Brain microvascular endothelial cell (primary cell): Measurements from ENCODE around the gene PDZD8.

ENCODE experiments used
- DNase-seq: peaks from one replicate; pipeline ENCODE4 v3.0.0-alpha.2; 2020
- H3K27ac ChIP-seq: fragments of 250-450 bp; sonication (Bioruptor Pico); 2 replicates; pipeline ENCODE4 v1.5.1; 2020; ENCODE audit warnings: mild to moderate bottlenecking, moderate library complexity
- H3K27me3 ChIP-seq: fragments of 250-450 bp; sonication (Bioruptor Pico); replicated peaks from 2 replicates; pipeline ENCODE4 v1.5.1; 2020; ENCODE audit warnings: mild to moderate bottlenecking
- H3K36me3 ChIP-seq: fragments of 250-450 bp; sonication (Bioruptor Pico); replicated peaks from 2 replicates; pipeline ENCODE4 v1.5.1; 2020; ENCODE audit warnings: mild to moderate bottlenecking
- H3K4me3 ChIP-seq: 2 replicates; pipeline ENCODE4 v1.5.1; 2011; ENCODE audit warnings: low read depth, mild to moderate bottlenecking, control low read depth, low read length, moderate library complexity
- in situ Hi-C: cut with HindIII; loops from 2 replicates; pipeline ENCODE4 v1.10.0; 2017; ENCODE audit warnings: low sequenced_read_pairs, low pct_ligation_motif_present
- TF ChIP-seq, protein P1 (sequence below): IDR thresholded peaks from 2 replicates; pipeline ENCODE4 v1.5.1; 2011; ENCODE audit warnings: low read depth, mild to moderate bottlenecking, moderate library complexity, low read length, control low read depth, inconsistent platforms; ENCODE audit errors: missing control alignments

Gene PDZD8

GRCh38 chr10:117366741-117367140, 8.5 kb downstream of the PDZD8 start:
- in situ Hi-C loops: no loop called here

DNA sequence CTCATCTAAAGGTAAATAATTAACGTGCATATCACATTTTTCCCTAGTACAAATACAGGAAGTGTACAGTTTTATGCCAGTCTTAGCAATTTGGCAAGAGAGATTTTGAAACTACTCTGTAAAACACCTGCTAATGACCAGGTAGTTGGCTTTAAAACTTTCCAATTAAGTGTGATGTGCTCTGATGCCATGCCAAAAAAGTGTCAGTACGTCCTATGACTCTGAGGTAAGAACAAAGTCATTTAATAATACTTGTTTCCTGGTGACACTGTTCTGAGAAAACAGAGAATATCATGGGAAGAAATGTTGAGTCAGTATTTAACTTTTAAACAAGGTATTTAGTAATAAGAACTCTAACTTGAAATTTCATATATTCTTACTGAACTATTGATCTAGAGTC, 9.6 kb downstream of the PDZD8 start:
- Histone ChIP-seq H3K27me3 (no peaks in the 10 kb centered on the region), H3K36me3 (no peaks in the 10 kb centered on the region), H3K27ac (no peak overlapping the region), H3K4me3 (no peak overlapping the region)
- in situ Hi-C loops: no loop called here
- TF ChIP-seq, protein P1, sequence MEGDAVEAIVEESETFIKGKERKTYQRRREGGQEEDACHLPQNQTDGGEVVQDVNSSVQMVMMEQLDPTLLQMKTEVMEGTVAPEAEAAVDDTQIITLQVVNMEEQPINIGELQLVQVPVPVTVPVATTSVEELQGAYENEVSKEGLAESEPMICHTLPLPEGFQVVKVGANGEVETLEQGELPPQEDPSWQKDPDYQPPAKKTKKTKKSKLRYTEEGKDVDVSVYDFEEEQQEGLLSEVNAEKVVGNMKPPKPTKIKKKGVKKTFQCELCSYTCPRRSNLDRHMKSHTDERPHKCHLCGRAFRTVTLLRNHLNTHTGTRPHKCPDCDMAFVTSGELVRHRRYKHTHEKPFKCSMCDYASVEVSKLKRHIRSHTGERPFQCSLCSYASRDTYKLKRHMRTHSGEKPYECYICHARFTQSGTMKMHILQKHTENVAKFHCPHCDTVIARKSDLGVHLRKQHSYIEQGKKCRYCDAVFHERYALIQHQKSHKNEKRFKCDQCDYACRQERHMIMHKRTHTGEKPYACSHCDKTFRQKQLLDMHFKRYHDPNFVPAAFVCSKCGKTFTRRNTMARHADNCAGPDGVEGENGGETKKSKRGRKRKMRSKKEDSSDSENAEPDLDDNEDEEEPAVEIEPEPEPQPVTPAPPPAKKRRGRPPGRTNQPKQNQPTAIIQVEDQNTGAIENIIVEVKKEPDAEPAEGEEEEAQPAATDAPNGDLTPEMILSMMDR: no peak
- no peak for DNase-seq

More at GRCh38 chr10:117366741-117367140, 8.5 kb downstream of the PDZD8 start:
- Histone ChIP-seq H3K36me3 (no peaks in the 10 kb centered on the region), H3K4me3 (no peak overlapping the region), H3K27me3 (no peaks in the 10 kb centered on the region), H3K27ac (no peak overlapping the region)
- TF ChIP-seq, protein P1: no peak
- DNase-seq: no peak

DNA sequence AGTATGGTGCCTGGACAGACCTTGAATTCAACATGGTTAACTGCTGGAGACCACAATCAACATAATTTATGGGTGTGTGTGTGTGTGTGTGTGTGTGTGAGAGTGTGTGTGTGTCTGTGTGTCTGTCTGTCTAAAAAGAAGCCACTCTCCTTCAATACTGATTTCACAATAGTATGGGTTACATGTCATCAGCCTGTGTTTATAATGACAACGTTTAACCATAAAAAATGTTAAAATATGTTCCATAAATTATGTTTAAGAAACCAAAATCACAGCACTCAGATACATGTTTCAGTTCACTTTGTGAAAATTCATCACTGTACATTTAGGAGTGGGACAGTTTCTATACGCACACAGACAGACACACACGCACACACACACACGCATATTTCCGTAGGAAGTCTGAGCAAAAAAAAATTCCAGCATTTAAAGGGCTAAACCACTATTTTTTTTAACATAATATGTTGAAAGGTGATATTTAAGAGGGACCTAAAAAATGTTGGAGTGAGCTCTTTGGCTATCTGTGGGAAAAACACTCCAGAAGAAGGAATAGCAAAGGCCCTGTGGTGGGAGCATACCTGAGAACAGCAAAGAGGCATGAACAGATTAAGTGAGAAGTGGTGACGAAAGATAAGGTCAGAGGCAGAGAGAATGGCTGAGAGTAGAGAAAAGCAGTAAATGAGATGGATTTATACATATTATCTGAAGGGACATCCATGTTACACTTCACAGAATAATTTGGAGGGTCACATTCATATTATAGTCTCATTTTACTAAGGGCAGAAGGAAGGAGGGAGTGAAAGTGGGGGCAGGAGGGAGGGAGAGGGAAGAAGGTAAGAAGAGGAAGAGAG, 10.9 kb downstream of the PDZD8 start:
- Histone ChIP-seq H3K27me3 (no peaks in the 10 kb centered on the region), H3K4me3 (no peak overlapping the region), H3K27ac (peak overlapping the region; percentile 56), H3K36me3 (no peaks in the 10 kb centered on the region)
- in situ Hi-C loops: no loop called here
- DNase-seq: no peak
- TF ChIP-seq, protein P1: no peak

DNA sequence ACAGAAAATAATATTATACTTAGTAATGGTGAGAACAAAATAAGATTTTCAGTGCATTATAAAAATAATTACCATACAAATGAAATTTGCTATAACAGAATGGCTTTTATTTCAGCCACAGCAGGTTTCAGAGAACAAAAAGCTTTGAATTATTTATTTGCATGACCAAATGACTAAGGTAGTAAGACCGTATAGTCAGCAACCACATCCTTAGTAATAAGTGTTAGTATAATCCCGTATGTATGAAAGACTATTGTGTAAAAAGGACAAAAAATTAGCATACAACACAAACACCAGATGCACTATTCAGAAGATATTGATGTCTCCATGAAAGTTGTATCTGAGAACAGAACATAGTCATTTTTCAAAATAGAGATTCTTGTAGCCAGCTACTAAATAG, 12.2 kb downstream of the PDZD8 start:
- in situ Hi-C loops: no loop called here
- DNase-seq: no peak
- TF ChIP-seq, protein P1: no peak
- Histone ChIP-seq H3K4me3 (no peak overlapping the region), H3K27ac (peak overlapping the region; percentile 45), H3K36me3 (no peaks in the 10 kb centered on the region), H3K27me3 (no peaks in the 10 kb centered on the region)

- Histone ChIP-seq H3K4me3 (no peak overlapping the region), H3K36me3 (no peaks in the 10 kb centered on the region), H3K27me3 (no peaks in the 10 kb centered on the region), H3K27ac (peak overlapping the region; percentile 45)
- DNase-seq: no peak
- TF ChIP-seq, protein P1: no peak
- in situ Hi-C loops: no loop called here
Observed at GRCh38 chr10:117362313-117362712, 12.9 kb downstream of the PDZD8 start.
